GM20431 (cell line): ENCODE data around the gene GLA.

Experiments
- in situ Hi-C: fragments of 300-500 bp; cut with MseI, MboI; formaldehyde crosslinking; loops from one replicate; pipeline ENCODE4 v1.15.0; 2020; ENCODE audit warnings: low sequenced_read_pairs; ENCODE audit not compliant: unreplicated experiment

The GLA gene

GRCh38 chrX:101399825-101400224, 7.9 kb downstream of the GLA start:
- in situ Hi-C loops, result no loop called here

GRCh38 chrX:101398694-101399093, 9.0 kb downstream of the GLA start:
- in situ Hi-C loops, result no loop called here

- in situ Hi-C loops, result no loop called here
Observed at GRCh38 chrX:101397779-101398178, 9.9 kb downstream of the GLA start.

- in situ Hi-C loops, result no loop called here
Observed at GRCh38 chrX:101395789-101396188, 11.9 kb downstream of the GLA start.

- in situ Hi-C loops, result no loop called here
Observed at GRCh38 chrX:101394372-101394771, 13.4 kb downstream of the GLA start.

- in situ Hi-C loops, result no loop called here
Observed at GRCh38 chrX:101393530-101394305, 14.0 kb downstream of the GLA start.

GRCh38 chrX:101391831-101392230, 15.9 kb downstream of the GLA start:
- in situ Hi-C loops, result no loop called here

GRCh38 chrX:101390664-101391525, 16.8 kb downstream of the GLA start, which contains the start of gene RPL36A:
Gene RPL36A (plus strand): TSS chrX:101391011. CDS start chrX:101391044, 33 bp downstream.
- in situ Hi-C loops, result no loop called here

GRCh38 chrX:101388604-101389003, 19.1 kb downstream of the GLA start:
- in situ Hi-C loops, result no loop called here

GRCh38 chrX:101386542-101386885, 21.2 kb downstream of the GLA start:
- in situ Hi-C loops, result no loop called here

GRCh38 chrX:101385795-101386541, 21.8 kb downstream of the GLA start, which contains the start of gene BTK:
Gene BTK (minus strand): TSS chrX:101386191. CDS start chrX:101375284, 10,907 bp downstream.
- in situ Hi-C loops, result no loop called here

GRCh38 chrX:101385026-101385684, 22.6 kb downstream of the GLA start:
- in situ Hi-C loops, result no loop called here

- in situ Hi-C loops, result no loop called here
Observed at GRCh38 chrX:101383679-101384205, 24.0 kb downstream of the GLA start.

- in situ Hi-C loops, result no loop called here
Observed at GRCh38 chrX:101377547-101377946, 30.2 kb downstream of the GLA start.

- in situ Hi-C loops, result no loop called here
Observed at GRCh38 chrX:101370888-101371504, 36.7 kb downstream of the GLA start.

GRCh38 chrX:101369687-101370086, 38.0 kb downstream of the GLA start:
- in situ Hi-C loops, result no loop called here

GRCh38 chrX:101368800-101369199, 38.9 kb downstream of the GLA start:
- in situ Hi-C loops, result no loop called here

GRCh38 chrX:101365301-101365795, 42.4 kb downstream of the GLA start:
- in situ Hi-C loops, result no loop called here

- in situ Hi-C loops, result no loop called here
Observed at GRCh38 chrX:101362757-101363156, 45.0 kb downstream of the GLA start.
